GM18502 (cell line): ENCODE data around the gene ITGA3.

Source experiments
- ATAC-seq: cut with Tn5 transposase; IDR thresholded peaks from one replicate; pipeline ENCODE4 v1.9.1; 2021; ENCODE audit warnings: mild to moderate bottlenecking; ENCODE audit not compliant: unreplicated experiment, poor library complexity

The ITGA3 gene

DNA sequence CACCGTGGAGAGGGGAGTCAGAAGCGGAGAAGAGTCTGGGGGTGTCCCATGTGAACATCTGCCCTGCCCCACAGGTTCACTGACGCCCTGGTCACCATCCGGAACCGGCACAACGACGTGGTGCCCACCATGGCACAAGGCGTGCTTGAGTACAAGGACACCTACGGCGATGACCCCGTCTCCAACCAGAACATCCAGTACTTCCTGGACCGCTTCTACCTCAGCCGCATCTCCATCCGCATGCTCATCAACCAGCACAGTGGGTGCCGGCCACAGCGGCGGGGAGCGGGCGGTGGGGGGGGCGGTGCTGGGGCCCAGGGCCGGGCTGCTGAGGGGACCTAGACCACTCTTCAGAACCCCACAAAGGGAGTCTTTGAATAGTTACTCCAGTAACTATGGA lies 49.9 kb downstream of the ITGA3 start:
- no peak for ATAC-seq

DNA sequence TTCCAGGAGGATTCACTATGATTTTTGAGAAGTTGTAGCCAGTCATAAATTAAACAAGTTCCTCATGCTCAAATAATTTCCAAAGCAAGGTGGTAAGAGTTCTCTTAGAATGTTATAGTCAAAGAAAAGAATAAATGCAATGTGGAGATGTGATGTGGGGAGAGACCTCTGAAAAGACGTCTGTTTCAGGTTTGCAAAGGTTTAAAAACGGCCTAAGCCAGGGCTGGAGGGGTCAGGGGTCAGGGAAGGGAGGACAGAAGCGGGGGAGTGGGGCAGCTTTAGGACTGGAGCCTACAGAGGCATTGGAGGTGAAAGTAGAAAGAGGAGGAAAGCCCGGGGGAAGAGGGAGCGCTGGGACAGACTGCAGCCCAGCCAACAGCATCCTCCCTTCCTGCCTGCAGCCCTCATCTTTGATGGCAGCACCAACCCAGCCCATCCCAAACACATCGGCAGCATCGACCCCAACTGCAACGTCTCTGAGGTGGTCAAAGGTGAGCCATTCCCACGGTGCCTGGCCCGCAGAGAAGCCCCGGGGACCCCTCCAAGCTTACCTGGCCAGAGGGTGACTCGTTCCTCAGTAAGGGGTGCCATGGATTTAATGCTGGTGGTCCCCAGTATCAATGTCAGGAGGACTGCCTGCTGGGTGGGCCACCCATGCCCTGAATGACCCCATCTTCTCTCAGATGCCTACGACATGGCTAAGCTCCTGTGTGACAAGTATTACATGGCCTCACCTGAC lies 50.7 kb downstream of the ITGA3 start:
- ATAC-seq, result no peak

DNA sequence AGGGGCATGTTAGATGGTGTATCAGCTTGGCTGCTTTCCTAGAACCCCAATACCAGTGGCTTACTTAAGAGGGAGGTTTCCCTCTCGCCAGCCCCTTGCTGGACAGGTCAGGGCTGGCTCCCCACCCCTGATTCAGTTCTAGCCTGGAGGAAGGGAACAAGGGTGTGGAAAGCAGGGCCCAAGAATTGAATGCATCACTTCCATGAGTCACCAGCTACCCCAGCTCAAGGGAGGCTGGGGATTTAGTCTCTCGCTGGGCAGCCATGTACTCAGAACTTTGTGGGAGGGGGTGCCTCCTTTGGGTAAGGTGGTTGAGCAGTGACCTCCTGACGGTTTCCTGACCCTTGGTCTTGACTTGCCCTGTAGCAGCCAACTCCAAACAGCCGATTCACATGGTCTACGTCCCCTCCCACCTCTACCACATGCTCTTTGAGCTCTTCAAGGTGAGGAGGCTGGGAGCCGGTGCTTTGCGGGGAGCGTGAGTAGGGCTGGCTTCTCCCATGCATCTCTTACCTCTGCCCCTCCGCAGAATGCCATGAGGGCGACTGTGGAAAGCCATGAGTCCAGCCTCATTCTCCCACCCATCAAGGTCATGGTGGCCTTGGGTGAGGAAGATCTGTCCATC lies 52.0 kb downstream of the ITGA3 start:
- ATAC-seq, result no peak

DNA sequence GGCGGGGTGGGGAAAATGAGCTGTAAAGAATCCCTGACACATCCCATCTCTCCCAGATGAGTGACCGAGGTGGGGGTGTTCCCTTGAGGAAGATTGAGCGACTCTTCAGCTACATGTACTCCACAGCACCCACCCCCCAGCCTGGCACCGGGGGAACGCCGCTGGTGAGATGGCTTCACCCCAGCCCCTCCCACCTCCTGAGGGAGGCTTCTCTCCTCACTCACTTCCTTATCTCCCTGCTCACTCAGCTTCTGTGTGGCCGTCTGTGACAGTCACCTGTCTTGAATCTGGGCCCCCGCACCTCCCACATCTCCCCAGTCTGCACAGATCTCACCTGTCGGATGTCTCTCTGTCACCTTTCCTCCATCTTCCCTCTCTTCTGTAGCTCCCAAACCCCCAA lies 52.6 kb downstream of the ITGA3 start:
- ATAC-seq, result no peak

DNA sequence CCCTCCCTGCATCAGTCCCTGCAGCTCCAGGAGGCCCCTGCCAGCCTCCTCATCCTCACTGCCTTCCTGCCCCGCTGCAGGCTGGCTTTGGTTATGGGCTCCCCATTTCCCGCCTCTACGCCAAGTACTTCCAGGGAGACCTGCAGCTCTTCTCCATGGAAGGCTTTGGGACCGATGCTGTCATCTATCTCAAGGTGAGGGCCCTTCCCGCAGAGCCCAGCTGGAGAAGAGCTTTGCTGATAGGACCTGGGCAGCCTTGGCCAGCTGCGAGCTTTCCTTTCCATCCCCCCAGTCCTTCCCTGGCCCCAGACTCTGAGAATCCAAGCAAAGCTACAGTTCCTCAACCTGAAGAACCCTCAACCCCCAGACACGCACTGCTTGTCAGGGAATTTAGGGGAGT lies 53.3 kb downstream of the ITGA3 start:
- no peak for ATAC-seq

DNA sequence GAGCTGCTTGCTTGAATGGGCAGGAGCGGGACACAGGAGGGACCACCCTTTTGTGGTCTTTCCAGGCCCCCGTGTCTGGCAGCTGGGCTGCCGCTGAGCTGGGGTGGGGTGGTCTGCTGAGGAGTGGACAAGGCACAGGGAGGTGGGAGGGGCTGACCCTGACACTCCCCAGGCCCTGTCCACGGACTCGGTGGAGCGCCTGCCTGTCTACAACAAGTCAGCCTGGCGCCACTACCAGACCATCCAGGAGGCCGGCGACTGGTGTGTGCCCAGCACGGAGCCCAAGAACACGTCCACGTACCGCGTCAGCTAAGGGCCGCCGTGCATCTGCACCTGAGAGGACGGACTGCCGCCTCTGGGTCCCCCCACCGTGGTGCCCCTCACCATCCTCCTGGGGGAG lies 53.9 kb downstream of the ITGA3 start:
- ATAC-seq, result no peak

DNA sequence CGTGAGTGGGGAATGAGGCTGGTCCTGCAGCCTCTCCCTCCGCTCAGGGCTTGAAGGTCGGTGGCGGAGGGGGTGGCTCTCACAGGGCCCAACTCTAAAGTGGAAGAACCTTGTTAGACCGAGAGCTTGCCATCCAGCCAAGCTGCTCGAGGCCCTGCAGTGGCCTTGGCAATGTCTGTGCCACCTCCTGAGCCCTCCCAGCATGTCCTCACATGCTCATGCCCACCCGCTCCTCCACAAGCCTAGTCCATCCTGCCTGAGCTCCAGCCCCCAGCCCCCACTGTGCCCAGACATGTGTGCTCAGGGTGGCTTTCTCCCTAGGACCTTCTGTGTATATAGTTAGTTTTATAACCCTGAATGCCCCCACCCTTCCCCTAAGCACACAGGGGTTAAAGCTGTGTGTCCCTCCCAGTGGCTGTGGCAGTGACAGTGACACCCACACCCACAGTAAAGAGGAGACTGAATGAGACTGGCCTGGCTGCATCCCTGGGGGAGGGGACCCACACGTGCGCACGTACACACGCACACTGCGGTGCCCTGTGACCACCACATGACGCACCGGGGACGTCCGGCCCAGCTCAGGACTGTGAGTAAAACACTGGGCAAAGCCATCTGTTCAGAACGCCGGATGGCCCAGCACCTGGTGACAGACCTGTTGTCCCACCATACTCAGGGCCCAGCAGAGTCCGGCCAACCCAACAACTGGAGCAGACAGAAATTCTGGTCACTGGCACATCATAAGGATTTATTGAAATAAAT lies 54.9 kb downstream of the ITGA3 start:
- no peak for ATAC-seq

DNA sequence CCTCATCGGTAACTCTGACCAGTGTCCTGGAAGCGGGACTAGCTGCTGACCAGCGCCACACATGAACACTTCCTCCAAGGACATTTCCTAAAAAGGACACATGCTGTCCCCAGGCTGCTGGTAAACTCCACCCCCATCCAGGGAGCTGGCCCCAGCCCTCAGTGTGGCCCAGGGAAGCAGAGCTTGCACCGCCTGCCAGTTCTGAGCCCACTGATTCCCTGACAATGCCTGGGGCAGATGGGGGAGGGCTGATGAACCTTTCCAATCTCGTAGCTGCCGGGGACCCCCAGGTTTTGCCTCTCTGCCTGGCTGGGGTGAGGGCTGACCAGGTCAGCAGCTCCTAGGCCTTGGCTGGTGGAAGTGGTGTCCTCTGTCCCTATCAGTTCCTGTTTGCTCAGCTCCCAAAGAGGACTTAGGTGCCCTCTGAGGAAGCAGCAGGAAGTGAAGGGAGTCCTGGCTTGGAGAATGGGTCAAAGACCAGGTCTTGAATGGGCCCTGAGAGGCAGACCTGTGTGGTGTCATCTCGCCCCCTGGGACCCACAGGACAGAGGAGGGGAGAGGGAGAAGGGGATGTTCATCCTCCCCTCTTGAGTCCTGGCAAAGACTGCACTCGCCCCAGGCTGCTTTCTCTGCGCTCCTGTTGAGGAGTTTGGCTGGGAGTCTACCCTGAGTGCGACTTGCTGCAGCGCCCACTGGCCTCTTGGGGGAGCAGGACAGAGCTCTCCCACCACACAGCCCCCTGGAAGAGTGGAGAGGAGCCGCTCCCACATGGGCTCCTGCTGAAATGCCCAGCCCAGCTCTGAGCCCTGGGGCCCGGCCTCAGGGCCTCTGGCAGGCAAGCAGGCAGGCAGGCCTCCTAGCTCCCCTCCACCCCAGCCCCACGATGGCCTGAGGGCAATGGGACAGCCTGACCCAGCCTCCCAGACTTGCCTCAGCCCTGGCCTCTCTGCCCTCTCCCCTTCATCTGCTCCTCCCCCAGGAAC lies 56.1 kb downstream of the ITGA3 start:
- ATAC-seq, result no peak

DNA sequence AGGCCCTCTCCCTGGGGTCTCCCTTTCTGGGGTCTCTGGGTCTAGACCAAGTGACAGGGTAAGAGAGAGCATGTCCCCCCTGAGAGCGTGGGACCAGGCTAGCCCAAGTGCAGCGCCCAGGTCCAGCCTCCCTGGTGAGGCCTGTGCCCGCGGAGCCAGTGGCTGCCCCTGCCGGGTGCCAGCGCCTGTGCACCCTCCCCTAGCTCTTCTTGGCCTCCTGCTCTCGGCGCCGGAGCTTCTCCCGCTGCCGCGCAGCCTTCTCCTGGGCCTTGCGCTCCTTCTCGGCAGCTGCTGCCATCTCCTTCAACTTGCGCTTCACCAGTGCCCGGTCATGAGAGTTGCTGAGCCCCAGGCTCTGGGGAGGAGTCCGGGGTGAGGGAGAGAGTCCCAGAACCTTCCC lies 56.8 kb downstream of the ITGA3 start:
- ATAC-seq, result no peak

DNA sequence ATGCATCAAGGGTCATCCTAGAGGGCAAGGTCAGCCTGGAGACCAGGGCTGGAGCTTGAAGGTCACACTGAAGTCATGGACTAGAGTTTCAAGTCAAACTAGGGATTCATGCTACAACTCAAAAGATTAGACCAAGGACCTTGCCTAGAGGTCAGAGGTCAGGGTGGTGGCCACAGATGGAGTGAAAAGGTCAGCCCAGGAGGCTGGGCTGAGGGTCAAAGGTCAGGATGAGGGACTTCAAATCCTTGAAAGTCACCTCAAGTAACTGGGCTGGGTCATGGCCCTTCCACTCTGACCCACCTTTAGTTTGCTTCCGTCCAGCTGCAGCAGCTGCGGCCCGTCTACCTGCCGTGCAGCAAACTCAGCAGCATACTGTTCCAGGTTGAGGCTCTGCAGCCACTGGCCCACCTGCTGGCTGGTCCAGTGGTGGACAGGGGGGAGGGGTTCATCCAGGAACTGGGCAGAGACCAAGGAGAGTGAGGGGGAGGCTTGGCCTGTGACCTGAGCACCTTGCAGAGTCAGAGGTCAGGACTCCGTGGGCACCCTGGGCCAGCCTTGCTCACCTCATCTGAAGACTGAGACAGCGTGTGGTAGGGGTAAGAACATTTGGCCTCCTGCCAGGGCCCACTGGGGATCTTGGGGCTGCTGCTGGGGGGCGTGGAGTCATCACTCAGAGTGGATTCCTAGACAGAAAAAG lies 57.9 kb downstream of the ITGA3 start:
- ATAC-seq, result no peak

DNA sequence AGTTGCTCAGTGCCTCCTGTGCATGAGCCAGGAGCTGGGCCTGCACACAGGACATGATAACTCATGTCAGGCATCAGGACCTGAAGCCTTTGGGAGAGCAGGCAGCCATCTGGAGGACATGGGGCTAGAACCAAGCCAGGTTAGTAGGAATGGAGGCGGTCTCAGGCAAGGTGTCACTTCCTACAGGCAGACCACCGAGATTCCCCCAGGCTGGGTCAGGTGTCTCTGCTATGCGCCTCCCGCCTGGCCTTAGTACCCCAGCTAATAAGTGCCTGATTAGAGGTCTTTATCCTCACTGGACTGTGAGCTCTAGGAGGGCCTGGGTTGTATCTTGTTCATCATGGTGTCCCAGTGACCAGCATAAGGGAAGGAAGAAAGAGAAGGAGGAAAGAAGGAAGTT lies 58.5 kb downstream of the ITGA3 start:
- no peak for ATAC-seq

DNA sequence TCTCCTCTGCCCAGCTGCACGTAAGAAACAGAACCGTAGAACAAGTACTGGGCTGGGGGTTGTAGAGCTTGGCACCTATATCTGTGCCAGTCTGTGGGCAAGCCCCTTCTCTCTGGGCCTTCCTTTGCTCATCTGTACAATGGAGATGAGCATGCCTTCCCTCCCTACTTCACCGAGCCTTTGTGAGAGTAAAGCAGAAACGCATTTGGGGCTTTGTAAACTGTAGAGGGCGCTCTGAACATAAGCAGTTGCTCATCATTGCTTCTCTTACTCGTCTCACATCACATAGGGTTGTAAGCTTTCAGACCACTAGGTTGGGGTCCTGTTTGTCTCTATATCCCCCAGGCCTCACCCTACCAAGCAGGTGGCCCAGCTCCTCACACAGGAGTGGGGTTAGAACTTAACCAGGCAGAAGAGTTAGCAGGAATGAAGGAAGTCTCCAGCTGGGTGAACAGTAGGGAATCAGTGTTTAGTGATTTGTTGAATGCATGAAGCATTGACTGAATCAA lies 59.0 kb downstream of the ITGA3 start:
- ATAC-seq, result no peak

DNA sequence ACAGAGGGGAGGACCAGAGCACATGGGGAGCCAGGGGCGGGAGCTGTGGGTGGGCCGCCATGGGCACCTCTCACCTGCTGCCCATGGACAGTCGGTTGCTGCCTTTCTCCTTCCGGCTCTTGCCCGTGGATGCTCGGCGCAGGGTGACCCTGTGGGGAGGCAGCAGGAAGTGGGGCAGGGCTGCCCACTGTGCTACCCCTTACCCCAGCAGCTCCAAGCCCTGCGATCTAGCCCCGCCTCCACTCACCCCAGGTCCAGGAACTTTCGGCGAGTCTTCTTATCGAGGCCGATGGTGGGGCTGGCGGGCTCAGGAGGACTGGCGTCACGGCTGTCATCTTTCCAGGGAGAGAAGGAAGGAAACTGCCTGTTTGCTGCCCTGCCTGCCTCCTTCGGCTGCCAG lies 59.8 kb downstream of the ITGA3 start:
- ATAC-seq, result no peak

DNA sequence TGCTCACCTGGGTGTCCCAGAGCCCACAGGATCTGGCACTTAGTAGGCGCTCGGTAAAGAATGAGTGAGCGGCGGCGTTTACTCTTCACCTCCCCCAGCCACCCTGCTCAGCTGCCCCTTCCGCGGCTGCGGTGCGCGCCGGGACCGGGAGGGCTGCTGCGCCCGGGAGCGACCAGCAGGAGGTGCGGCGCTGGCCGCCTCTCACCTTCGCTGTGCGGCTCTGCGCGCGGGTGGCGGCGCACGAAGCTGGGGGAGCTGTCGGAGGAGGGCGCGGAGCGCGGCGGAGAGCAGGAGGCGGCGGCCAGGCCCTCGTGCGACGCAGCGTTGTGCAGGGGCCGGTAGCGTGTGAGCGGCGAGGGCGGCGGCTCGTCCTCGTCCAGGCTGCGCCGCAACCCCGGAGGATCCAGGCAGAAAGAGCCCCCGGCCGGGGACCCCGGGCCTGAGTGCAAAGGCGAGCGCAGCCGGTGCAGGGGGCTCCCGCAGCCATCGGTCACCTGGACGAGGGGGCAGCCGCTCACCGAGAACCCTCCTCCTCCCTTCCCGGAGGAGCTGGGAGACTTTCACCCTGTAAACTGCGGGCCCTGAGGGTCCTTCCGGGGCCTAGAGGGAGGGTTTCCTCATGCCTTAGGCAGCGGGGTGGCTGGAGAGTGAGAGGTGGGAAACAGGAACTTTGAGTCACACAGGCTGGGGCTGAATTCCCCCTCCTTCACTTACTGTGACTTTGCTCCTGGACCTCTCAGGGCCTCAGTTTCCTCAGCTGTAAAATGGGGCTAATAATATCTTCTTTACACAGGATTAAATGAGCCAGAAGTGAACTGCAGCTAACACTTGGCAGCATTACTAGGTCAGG lies 61.5 kb downstream of the ITGA3 start:
- no peak for ATAC-seq

DNA sequence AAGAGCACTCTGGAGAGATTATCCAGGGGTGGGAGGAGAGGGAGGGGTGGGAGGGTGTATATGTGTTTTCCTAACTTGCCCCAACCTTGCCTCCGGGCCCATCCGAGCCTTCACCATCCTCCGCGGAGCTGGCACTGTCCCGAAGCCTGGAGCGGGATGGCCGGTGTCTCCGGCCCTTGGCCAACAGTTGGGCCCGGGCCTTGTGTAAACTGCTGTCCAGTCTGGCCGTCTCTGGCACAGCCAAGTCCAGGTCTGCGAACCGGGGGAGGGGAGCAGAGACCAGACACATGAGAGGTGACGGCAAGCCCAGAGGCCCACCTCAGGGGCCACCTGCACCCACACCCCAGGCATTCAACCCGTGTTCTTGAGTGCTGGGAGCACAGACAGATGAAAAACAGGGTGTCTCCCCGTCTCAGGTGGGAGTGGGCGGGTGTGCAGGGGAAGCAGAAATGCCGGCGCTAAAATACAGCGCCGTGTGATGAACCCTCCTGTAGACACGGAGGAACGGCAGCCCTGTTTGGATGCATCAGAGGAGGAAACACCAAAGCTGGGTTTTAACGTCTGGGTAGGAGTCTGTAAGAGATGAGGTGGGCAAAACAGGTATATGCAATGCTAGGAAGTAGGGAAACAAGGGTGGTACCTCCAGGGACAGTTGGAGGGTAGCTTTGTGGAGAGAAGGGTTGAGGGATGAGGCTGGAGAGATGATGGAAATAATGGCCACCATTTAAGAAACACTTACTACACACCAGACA lies 62.3 kb downstream of the ITGA3 start:
- no peak for ATAC-seq

DNA sequence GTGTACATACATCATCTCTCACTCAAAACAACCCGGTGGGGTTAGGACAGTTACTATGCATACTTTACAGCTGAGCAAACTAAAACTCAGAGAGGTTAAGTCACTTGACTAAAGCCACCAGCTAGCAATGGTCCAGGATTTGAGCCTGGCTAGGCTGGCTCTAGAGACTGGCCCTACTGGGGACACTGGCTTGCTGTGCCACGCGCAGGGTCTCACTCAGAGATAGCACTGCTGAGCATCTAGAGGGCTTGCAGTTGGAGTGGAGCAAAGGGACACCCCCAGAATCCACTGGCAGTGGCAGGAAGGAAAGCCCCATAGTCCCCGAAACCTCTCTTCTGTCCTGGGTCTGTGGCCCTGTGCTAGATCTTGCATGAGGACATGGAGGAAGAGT lies 62.9 kb downstream of the ITGA3 start:
- no peak for ATAC-seq

DNA sequence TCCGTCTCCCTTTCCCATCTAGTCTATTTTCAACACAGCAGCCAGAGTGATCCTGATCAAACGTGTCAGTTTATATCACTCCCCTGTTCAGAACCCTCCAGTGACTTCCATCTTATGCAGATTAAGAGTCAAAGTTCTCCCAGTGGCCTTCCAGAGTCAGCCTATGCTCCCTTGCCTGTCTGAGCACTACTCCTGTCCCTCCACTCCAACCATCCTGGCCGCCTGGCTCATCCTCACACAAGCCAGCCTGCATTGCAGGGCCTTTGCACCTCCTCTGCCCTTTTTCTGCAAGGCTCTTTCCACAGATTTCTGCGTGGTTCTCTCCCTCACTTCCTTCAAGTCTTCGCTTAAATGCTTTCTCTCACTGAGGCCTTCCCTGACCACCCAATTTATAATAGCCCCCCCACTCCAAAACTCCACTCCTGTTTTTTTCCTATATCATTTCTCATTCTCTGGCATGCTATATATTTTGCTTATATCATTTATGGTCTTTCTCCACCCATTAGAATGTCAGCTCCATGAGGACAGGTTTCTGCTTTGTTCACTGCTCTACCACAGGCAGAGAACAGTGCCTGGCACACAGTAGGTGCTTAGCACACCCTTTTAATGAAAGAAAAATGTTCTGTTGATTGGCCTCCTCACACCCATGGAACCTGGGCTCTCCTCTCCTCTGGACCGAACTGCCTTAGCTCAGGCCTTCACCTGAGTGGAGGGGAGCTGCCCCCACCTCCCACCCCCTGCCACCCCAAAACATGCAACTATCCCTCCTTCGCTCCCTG lies 64.8 kb downstream of the ITGA3 start:
- no peak for ATAC-seq
